HCT116 (cell line): ENCODE measurements around the gene AP3S1. TPM values are rescaled to one million over a fixed set of nuclear protein-coding genes. Genes with fewer than 3 reads are reported as not detected.

Experiments
- ATAC-seq: fragments of 200-7000 bp; cut with Tn5 transposase; 2 replicates; pipeline ENCODE4 v1.9.1; 2020; ENCODE audit warnings: mild to moderate bottlenecking, moderate library complexity
- BruUV-seq: library from RNA; stranded (reverse); fragments of 400-500 nt; replicated peaks from 2 replicates; lab custom pipeline; 2021; lab: Mats Ljungman, UMichigan
- CTCF ChIA-PET: fragments of 300-600 bp; sonication (Branson Sonifier 250); formaldehyde crosslinking; loops from one replicate; lab custom pipeline; 2021; ENCODE audit warnings: antibody characterized with exemption; lab: Charles Lee
- POLR2A ChIA-PET: fragments of 300-600, 350-600 bp; sonication (Branson Sonifier 250); formaldehyde crosslinking; loops from one replicate; lab custom pipeline; 2021; ENCODE audit warnings: antibody characterized with exemption; lab: Charles Lee
- RAD21 ChIA-PET, 2 experiments: fragments of 300-600 bp; sonication (Branson Sonifier 250); formaldehyde crosslinking; loops; one replicate each; lab custom pipeline; 2023; ENCODE audit warnings: low total read pairs in 2 of 2; ENCODE audit not compliant: uncharacterized antibody in 2 of 2, unreplicated experiment in 2 of 2, low non-redundant PET in 1 of 2; lab: Charles Lee
- DNase-seq: peaks from one replicate; pipeline ENCODE4 v3.0.0-alpha.2; 2010; ENCODE audit warnings: low read depth, low spot score
- H2AFZ ChIP-seq: fragments of 200-600 bp; shearing (Covaris generic), sonication (generic); 2 replicates; pipeline ENCODE4 v1.6.1; 2017; ENCODE audit warnings: low read depth, mixed run types, mixed read lengths, antibody characterized with exemption, low read length; ENCODE audit not compliant: poor library complexity, severe bottlenecking
- H3K27ac ChIP-seq: 2 replicates; pipeline ENCODE4 v1.5.1; 2012; ENCODE audit warnings: low read depth, low read length
- H3K27me3 ChIP-seq: fragments of 200-600 bp; sonication (generic); 2 replicates; pipeline ENCODE4 v1.6.1; 2016; ENCODE audit warnings: mixed run types, low read length, mixed read lengths; ENCODE audit not compliant: insufficient read depth
- H3K36me3 ChIP-seq, 2 experiments: fragments of 200-500 bp in 1 of 2; fragments of 200-600 bp in 1 of 2; sonication (Bioruptor generic) in 1 of 2; sonication (generic) in 1 of 2; 2 replicates each; pipeline versions ENCODE4 v1.5.1 to v1.6.1; 2014 to 2016; ENCODE audit warnings: low read length in 2 of 2, inconsistent platforms in 1 of 2, mixed read lengths in 1 of 2, mixed run types in 1 of 2; ENCODE audit not compliant: insufficient read depth in 2 of 2, control insufficient read depth in 1 of 2
- H3K4me1 ChIP-seq, 2 experiments: fragments of 200-600 bp in 1 of 2; sonication (generic) in 1 of 2; 2 replicates each; pipeline versions ENCODE4 v1.5.1 to v1.6.1; 2012 to 2017; ENCODE audit warnings: low read length in 2 of 2, inconsistent platforms in 1 of 2, mild to moderate bottlenecking in 1 of 2, mixed read lengths in 1 of 2, mixed run types in 1 of 2, moderate library complexity in 1 of 2; ENCODE audit not compliant: insufficient read depth in 2 of 2, control insufficient read depth in 1 of 2
- H3K4me2 ChIP-seq: fragments of 200-600 bp; sonication (generic); 2 replicates; pipeline ENCODE4 v1.6.1; 2017; ENCODE audit warnings: mixed run types, low read length, mixed read lengths
- H3K4me3 ChIP-seq, 2 experiments: fragments of 200-600 bp in 1 of 2; sonication (generic) in 1 of 2; replicated peaks in 1 of 2; 2 replicates each; pipeline ENCODE4 v1.5.1; 2011 to 2016; ENCODE audit warnings: low read length in 2 of 2, control low read depth in 1 of 2, low read depth in 1 of 2, mild to moderate bottlenecking in 1 of 2, mixed read lengths in 1 of 2, mixed run types in 1 of 2
- H3K79me2 ChIP-seq: fragments of 200-600 bp; sonication (generic); 2 replicates; pipeline ENCODE4 v1.6.1; 2017; ENCODE audit warnings: mild to moderate bottlenecking, mixed run types, low read length, moderate library complexity, mixed read lengths; ENCODE audit not compliant: insufficient read depth
- H3K9ac ChIP-seq: fragments of 200-600 bp; sonication (generic); 2 replicates; pipeline ENCODE4 v1.6.1; 2016; ENCODE audit warnings: low read length, mixed read lengths
- H3K9me2 ChIP-seq: fragments of 200-600 bp; sonication (generic), shearing (Covaris generic); 2 replicates; pipeline ENCODE4 v1.6.1; 2017; ENCODE audit warnings: mixed run types, mild to moderate bottlenecking, moderate library complexity; ENCODE audit not compliant: insufficient read depth
- H3K9me3 ChIP-seq, 2 experiments: fragments of 200-500 bp in 1 of 2; fragments of 200-600 bp in 1 of 2; sonication (Bioruptor generic) in 1 of 2; sonication (generic) in 1 of 2; 2 replicates each; pipeline ENCODE4 v1.6.1; 2014 to 2017; ENCODE audit warnings: low read length in 2 of 2, mixed read lengths in 2 of 2, inconsistent platforms in 1 of 2, low read depth in 1 of 2, mild to moderate bottlenecking in 1 of 2, mixed run types in 1 of 2, moderate library complexity in 1 of 2; ENCODE audit not compliant: control insufficient read depth in 1 of 2, insufficient read depth in 1 of 2
- H4K20me1 ChIP-seq: fragments of 200-600 bp; sonication (generic), shearing (Covaris generic); 2 replicates; pipeline ENCODE4 v1.6.1; 2017; ENCODE audit warnings: mixed run types, mild to moderate bottlenecking, moderate library complexity; ENCODE audit not compliant: insufficient read depth
- CEBPB ChIP-seq: IDR thresholded peaks from 2 replicates; pipeline ENCODE4 v1.6.1; 2012; ENCODE audit warnings: low read depth
- EGR1 ChIP-seq: IDR thresholded peaks from 2 replicates; pipeline ENCODE4 v1.6.1; 2012; ENCODE audit warnings: low read depth
- ELF1 ChIP-seq: IDR thresholded peaks from 2 replicates; pipeline ENCODE4 v1.6.1; 2012; ENCODE audit warnings: low read depth, borderline replicate concordance
- EZH2 ChIP-seq: fragments of 200-600 bp; sonication (generic); IDR thresholded peaks from 2 replicates; pipeline ENCODE4 v1.6.1; 2017; ENCODE audit warnings: antibody characterized with exemption, mixed run types
- EZH2phosphoT487 ChIP-seq: fragments of 200-600 bp; IDR thresholded peaks from 2 replicates; pipeline ENCODE4 v1.6.1; 2018; ENCODE audit warnings: antibody characterized with exemption, borderline replicate concordance
- FOSL1 ChIP-seq: IDR thresholded peaks from 2 replicates; pipeline ENCODE4 v1.6.1; 2012; ENCODE audit warnings: low read depth
- JUND ChIP-seq: IDR thresholded peaks from 2 replicates; pipeline ENCODE4 v1.6.1; 2012
- MAX ChIP-seq: IDR thresholded peaks from 2 replicates; pipeline ENCODE4 v1.6.1; 2012
- RAD21 ChIP-seq: IDR thresholded peaks from 2 replicates; pipeline ENCODE4 v1.6.1; 2012; ENCODE audit warnings: low read depth, mild to moderate bottlenecking
- REST ChIP-seq: IDR thresholded peaks from 2 replicates; pipeline ENCODE4 v1.6.1; 2012; ENCODE audit warnings: low read depth
- SIN3A ChIP-seq: IDR thresholded peaks from 2 replicates; pipeline ENCODE4 v1.6.1; 2012; ENCODE audit warnings: low read depth
- SP1 ChIP-seq: IDR thresholded peaks from 2 replicates; pipeline ENCODE4 v1.6.1; 2012; ENCODE audit warnings: low read depth
- TCF7L2 ChIP-seq: IDR thresholded peaks from 2 replicates; pipeline ENCODE4 v1.7.0; 2011; ENCODE audit warnings: borderline replicate concordance, inconsistent platforms; ENCODE audit not compliant: insufficient read depth, insufficient read length; ENCODE audit errors: extremely low read depth
- YY1 ChIP-seq: IDR thresholded peaks from 2 replicates; pipeline ENCODE4 v1.6.1; 2011; ENCODE audit warnings: low read length, low read depth, moderate library complexity, mild to moderate bottlenecking; ENCODE audit not compliant: insufficient replicate concordance; ENCODE audit errors: extremely low read depth
- ZFX ChIP-seq: fragments of 450-650 bp; IDR thresholded peaks from 2 replicates; pipeline ENCODE4 v1.6.1; 2017
- intact Hi-C: fragments of 100-400 bp; cut with micrococcal nuclease; formaldehyde crosslinking; loops from 2 replicates; pipeline ENCODE4 v1.10.0; 2022
- total RNA-seq: library from RNA; stranded (reverse); gene quantifications from one replicate; pipeline ENCODE4 v1.2.1, GENCODE V29; 2021; ENCODE audit not compliant: unreplicated experiment
- TF ChIP-seq, protein P1 (sequence below): IDR thresholded peaks from 2 replicates; pipeline ENCODE4 v1.6.1; 2011; ENCODE audit warnings: mild to moderate bottlenecking, low read length, moderate library complexity; ENCODE audit not compliant: insufficient replicate concordance; ENCODE audit errors: extremely low read depth
- TF ChIP-seq, protein P2 (sequence below), 3 experiments: fragments of 200-600 bp in 1 of 3; sonication (generic) in 1 of 3; IDR thresholded peaks in 2 of 3; conservative IDR thresholded peaks in 1 of 3; 2 replicates each; pipeline ENCODE4 v1.5.1; 2012 to 2017; ENCODE audit warnings: low read depth in 2 of 3, low read length in 2 of 3, antibody characterized with exemption in 1 of 3, borderline replicate concordance in 1 of 3, control low read depth in 1 of 3, mild to moderate bottlenecking in 1 of 3, mixed read lengths in 1 of 3, mixed run types in 1 of 3, moderate library complexity in 1 of 3; ENCODE audit not compliant: insufficient read depth in 1 of 3

The AP3S1 gene
- total RNA-seq, 1 experiment from 2014 or later = 432 TPM

DNA sequence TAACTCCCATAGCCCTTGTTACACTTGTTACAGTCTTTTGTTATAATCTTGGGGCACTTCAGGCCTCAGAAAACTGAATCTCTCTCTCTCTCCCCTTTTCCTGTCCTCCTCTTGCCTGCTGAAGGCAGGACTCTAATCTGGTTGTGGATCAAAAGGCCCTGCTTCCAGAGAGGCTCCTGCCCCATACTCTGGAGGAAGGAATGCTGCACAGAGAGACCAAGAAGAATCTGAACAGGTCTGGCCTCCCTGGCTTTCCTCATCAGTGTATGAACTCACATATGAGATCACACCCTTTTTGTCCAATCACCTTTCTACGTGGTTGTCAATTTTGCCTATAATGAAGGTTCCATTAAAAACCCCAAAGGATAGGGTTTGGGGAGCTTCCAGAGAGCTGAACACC, 94.3 kb downstream of the AP3S1 start:
- ATAC-seq (no peak), DNase-seq (no peak)
- TF ChIP-seq EZH2phosphoT487 (no peak), CEBPB (no peak), REST (no peak), TCF7L2 (no peak), YY1 (no peak), SIN3A (no peak), SP1 (no peak), ELF1 (no peak), MAX (no peak), EGR1 (no peak), ZFX (no peak), JUND (no peak), EZH2 (no peak), FOSL1 (no peak), RAD21 (no peak)
- TF ChIP-seq, protein P1, sequence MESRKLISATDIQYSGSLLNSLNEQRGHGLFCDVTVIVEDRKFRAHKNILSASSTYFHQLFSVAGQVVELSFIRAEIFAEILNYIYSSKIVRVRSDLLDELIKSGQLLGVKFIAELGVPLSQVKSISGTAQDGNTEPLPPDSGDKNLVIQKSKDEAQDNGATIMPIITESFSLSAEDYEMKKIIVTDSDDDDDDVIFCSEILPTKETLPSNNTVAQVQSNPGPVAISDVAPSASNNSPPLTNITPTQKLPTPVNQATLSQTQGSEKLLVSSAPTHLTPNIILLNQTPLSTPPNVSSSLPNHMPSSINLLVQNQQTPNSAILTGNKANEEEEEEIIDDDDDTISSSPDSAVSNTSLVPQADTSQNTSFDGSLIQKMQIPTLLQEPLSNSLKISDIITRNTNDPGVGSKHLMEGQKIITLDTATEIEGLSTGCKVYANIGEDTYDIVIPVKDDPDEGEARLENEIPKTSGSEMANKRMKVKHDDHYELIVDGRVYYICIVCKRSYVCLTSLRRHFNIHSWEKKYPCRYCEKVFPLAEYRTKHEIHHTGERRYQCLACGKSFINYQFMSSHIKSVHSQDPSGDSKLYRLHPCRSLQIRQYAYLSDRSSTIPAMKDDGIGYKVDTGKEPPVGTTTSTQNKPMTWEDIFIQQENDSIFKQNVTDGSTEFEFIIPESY = no peak
- TF ChIP-seq, protein P2, sequence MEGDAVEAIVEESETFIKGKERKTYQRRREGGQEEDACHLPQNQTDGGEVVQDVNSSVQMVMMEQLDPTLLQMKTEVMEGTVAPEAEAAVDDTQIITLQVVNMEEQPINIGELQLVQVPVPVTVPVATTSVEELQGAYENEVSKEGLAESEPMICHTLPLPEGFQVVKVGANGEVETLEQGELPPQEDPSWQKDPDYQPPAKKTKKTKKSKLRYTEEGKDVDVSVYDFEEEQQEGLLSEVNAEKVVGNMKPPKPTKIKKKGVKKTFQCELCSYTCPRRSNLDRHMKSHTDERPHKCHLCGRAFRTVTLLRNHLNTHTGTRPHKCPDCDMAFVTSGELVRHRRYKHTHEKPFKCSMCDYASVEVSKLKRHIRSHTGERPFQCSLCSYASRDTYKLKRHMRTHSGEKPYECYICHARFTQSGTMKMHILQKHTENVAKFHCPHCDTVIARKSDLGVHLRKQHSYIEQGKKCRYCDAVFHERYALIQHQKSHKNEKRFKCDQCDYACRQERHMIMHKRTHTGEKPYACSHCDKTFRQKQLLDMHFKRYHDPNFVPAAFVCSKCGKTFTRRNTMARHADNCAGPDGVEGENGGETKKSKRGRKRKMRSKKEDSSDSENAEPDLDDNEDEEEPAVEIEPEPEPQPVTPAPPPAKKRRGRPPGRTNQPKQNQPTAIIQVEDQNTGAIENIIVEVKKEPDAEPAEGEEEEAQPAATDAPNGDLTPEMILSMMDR (IDR thresholded peaks at IDR 0.05 in 2 of 3, conservative IDR thresholded peaks at IDR 0.05 in 1 of 3; ENCODE audit: borderline replicate concordance in 1 of 3, insufficient read depth in 1 of 3, low read depth in 2 of 3, low read length in 2 of 3) = no peak
- Histone ChIP-seq H3K27me3 (no peaks in the 10 kb centered on the region), H2AFZ (no peak overlapping the region), H3K36me3 (peaks cover 0 to 19% of the 10 kb centered on the region in 2 experiments; a peak in 2 of 4 replicates), H3K27ac (peak overlapping the region; percentile 14; the same call in 1 of the 2 replicates), H3K9me2 (no peaks in the 10 kb centered on the region), H3K9me3 (peaks cover 0 to 4% of the 10 kb centered on the region in 2 experiments; a peak in 1 of 4 replicates), H3K4me1 (peaks cover 24 to 71% of the 10 kb centered on the region in 2 experiments), H3K9ac (no peak overlapping the region), H3K4me2 (no peak overlapping the region), H4K20me1 (no peaks in the 10 kb centered on the region), H3K4me3 (no peak overlapping the region), H3K79me2 (no peaks in the 10 kb centered on the region)
- CTCF ChIA-PET = no interaction called here
- intact Hi-C loops = no loop called here
- no TSS peak for BruUV-seq
- RAD21 ChIA-PET = no interaction called here
- POLR2A ChIA-PET = no interaction called here
